ENCODE measurements around the gene UIMC1. TPM values are rescaled to one million over a fixed set of nuclear protein-coding genes. Genes with fewer than 3 reads are reported as not detected.

UIMC1 gene
- total and polyA plus RNA-seq, 2 of the 13 experiments (the other 11 are each of a cell fraction or from before 2014, with no cell fraction given) = 18.9 to 32.7 TPM

DNA sequence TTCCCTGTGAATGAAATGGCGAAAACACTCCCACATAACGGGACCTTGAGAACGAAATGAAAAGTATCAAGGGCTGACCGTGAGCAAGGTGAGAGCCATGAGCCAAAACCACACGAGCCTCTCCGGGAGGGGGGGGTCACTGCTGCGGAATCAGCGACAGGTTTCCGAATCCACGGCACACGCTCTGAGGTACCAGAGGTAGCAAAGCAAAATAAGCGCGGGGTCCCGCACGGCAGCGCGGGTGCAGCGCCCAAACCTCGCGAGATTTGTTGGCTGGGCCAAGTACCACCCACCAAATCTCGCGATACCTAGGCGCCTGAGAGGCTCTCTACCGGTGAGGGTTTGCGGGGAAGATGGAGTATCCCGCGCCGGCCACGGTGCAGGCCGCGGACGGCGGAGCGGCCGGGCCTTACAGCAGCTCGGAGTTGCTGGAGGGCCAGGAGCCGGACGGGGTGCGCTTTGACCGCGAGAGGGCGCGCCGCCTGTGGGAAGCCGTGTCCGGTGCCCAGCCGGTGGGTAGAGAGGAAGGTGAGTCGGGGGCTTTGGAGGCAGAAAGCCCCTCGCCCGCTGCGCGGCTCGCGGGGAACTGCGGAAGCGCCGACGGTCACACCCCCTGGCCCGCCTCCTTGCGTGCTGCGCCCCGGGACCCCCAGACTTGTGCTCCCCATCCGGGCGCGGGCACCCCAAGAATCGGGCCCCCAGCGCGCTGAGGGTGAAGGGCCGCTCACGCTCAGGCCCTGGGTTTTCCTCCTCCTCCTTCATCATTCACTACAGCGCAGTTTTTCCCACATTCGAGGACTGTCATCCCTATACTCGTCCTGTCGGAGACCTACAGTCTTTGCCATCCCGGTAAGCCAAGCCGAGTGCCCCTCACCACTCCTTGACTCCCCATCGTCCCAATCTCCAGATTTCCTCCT, 16.1 kb upstream of the UIMC1 start, which contains the start of gene ZNF346 (continued):
- TF ChIP-seq, protein P1, sequence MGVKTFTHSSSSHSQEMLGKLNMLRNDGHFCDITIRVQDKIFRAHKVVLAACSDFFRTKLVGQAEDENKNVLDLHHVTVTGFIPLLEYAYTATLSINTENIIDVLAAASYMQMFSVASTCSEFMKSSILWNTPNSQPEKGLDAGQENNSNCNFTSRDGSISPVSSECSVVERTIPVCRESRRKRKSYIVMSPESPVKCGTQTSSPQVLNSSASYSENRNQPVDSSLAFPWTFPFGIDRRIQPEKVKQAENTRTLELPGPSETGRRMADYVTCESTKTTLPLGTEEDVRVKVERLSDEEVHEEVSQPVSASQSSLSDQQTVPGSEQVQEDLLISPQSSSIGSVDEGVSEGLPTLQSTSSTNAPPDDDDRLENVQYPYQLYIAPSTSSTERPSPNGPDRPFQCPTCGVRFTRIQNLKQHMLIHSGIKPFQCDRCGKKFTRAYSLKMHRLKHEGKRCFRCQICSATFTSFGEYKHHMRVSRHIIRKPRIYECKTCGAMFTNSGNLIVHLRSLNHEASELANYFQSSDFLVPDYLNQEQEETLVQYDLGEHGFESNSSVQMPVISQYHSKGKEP (CRISPR knock-in tag; IDR thresholded peaks at IDR 0.05) = no peak; the same call in 1 of the 2 replicates
- TF ChIP-seq, protein P2, sequence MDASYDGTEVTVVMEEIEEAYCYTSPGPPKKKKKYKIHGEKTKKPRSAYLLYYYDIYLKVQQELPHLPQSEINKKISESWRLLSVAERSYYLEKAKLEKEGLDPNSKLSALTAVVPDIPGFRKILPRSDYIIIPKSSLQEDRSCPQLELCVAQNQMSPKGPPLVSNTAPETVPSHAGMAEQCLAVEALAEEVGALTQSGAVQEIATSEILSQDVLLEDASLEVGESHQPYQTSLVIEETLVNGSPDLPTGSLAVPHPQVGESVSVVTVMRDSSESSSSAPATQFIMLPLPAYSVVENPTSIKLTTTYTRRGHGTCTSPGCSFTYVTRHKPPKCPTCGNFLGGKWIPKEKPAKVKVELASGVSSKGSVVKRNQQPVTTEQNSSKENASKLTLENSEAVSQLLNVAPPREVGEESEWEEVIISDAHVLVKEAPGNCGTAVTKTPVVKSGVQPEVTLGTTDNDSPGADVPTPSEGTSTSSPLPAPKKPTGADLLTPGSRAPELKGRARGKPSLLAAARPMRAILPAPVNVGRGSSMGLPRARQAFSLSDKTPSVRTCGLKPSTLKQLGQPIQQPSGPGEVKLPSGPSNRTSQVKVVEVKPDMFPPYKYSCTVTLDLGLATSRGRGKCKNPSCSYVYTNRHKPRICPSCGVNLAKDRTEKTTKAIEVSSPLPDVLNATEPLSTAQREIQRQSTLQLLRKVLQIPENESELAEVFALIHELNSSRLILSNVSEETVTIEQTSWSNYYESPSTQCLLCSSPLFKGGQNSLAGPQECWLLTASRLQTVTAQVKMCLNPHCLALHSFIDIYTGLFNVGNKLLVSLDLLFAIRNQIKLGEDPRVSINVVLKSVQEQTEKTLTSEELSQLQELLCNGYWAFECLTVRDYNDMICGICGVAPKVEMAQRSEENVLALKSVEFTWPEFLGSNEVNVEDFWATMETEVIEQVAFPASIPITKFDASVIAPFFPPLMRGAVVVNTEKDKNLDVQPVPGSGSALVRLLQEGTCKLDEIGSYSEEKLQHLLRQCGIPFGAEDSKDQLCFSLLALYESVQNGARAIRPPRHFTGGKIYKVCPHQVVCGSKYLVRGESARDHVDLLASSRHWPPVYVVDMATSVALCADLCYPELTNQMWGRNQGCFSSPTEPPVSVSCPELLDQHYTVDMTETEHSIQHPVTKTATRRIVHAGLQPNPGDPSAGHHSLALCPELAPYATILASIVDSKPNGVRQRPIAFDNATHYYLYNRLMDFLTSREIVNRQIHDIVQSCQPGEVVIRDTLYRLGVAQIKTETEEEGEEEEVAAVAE (CRISPR knock-in tag; IDR thresholded peaks at IDR 0.05; ENCODE audit: borderline replicate concordance) = no peak
- TF ChIP-seq, protein P3, sequence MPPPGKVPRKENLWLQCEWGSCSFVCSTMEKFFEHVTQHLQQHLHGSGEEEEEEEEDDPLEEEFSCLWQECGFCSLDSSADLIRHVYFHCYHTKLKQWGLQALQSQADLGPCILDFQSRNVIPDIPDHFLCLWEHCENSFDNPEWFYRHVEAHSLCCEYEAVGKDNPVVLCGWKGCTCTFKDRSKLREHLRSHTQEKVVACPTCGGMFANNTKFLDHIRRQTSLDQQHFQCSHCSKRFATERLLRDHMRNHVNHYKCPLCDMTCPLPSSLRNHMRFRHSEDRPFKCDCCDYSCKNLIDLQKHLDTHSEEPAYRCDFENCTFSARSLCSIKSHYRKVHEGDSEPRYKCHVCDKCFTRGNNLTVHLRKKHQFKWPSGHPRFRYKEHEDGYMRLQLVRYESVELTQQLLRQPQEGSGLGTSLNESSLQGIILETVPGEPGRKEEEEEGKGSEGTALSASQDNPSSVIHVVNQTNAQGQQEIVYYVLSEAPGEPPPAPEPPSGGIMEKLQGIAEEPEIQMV (CRISPR knock-in tag; IDR thresholded peaks at IDR 0.05; ENCODE audit: low read depth) = peak; percentile 82; the same call in 1 of the 2 replicates
- TF ChIP-seq TEAD2 (CRISPR knock-in tag; IDR thresholded peaks at IDR 0.05) = no peak
- no peak for TF ChIP-seq GTF3A (CRISPR knock-in tag; conservative IDR thresholded peaks at IDR 0.05)
- TF ChIP-seq DR1 (CRISPR knock-in tag; IDR thresholded peaks at IDR 0.05) = peak; percentile 95
- TF ChIP-seq ZNF263 (CRISPR knock-in tag; IDR thresholded peaks at IDR 0.05) = no peak
- no peak for TF ChIP-seq SMAD9 (CRISPR knock-in tag; IDR thresholded peaks at IDR 0.05)
- TF ChIP-seq ZNF207 (IDR thresholded peaks at IDR 0.05; ENCODE audit: borderline replicate concordance) = no peak
- no peak for TF ChIP-seq NR2F1 (CRISPR knock-in tag; IDR thresholded peaks at IDR 0.05)
- TF ChIP-seq ZNF816 (CRISPR knock-in tag; IDR thresholded peaks at IDR 0.05; ENCODE audit: borderline replicate concordance) = no peak
- TF ChIP-seq ETV6 (CRISPR knock-in tag; conservative IDR thresholded peaks at IDR 0.05) = 0 out of 2 replicates have a peak, but pooled peaks have one; percentile 26
- no peak for TF ChIP-seq ZNF552 (CRISPR knock-in tag; IDR thresholded peaks at IDR 0.05; ENCODE audit: borderline replicate concordance)
- no peak for TF ChIP-seq IKZF1 (IDR thresholded peaks at IDR 0.05)
- TF ChIP-seq, protein P4, sequence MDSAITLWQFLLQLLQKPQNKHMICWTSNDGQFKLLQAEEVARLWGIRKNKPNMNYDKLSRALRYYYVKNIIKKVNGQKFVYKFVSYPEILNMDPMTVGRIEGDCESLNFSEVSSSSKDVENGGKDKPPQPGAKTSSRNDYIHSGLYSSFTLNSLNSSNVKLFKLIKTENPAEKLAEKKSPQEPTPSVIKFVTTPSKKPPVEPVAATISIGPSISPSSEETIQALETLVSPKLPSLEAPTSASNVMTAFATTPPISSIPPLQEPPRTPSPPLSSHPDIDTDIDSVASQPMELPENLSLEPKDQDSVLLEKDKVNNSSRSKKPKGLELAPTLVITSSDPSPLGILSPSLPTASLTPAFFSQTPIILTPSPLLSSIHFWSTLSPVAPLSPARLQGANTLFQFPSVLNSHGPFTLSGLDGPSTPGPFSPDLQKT (CRISPR knock-in tag; IDR thresholded peaks at IDR 0.05; ENCODE audit: borderline replicate concordance) = no peak
- TF ChIP-seq ZMYM2 (CRISPR knock-in tag; IDR thresholded peaks at IDR 0.05) = no peak
- TF ChIP-seq, protein P5, sequence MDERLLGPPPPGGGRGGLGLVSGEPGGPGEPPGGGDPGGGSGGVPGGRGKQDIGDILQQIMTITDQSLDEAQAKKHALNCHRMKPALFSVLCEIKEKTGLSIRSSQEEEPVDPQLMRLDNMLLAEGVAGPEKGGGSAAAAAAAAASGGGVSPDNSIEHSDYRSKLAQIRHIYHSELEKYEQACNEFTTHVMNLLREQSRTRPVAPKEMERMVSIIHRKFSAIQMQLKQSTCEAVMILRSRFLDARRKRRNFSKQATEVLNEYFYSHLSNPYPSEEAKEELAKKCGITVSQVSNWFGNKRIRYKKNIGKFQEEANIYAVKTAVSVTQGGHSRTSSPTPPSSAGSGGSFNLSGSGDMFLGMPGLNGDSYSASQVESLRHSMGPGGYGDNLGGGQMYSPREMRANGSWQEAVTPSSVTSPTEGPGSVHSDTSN (CRISPR knock-in tag; IDR thresholded peaks at IDR 0.05) = no peak
- no peak for TF ChIP-seq HCFC1 (IDR thresholded peaks at IDR 0.05; ENCODE audit: low read depth, low read length)
